Measurements from ENCODE around the gene GALNS.

DNA sequence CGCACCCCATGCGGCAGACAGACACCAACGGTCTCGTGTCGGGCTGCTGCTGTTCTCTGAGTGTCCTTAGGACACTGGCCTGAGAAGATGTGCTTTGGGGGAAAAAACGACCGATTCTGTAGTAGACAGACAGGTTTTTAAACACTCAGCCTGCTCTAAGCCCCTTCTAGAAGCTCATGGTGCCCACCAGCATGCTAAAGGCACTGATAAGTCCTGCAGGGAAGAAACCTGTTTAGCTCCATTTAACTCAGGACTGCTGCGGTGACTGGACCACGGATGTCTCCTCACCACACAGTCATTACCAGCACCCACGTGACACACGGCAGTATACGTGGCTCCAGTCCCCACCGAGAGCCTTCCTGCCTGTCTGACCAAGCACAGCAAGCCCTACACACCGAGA, 26.0 kb downstream of the GALNS start:
- TF ChIP-seq, protein P1, sequence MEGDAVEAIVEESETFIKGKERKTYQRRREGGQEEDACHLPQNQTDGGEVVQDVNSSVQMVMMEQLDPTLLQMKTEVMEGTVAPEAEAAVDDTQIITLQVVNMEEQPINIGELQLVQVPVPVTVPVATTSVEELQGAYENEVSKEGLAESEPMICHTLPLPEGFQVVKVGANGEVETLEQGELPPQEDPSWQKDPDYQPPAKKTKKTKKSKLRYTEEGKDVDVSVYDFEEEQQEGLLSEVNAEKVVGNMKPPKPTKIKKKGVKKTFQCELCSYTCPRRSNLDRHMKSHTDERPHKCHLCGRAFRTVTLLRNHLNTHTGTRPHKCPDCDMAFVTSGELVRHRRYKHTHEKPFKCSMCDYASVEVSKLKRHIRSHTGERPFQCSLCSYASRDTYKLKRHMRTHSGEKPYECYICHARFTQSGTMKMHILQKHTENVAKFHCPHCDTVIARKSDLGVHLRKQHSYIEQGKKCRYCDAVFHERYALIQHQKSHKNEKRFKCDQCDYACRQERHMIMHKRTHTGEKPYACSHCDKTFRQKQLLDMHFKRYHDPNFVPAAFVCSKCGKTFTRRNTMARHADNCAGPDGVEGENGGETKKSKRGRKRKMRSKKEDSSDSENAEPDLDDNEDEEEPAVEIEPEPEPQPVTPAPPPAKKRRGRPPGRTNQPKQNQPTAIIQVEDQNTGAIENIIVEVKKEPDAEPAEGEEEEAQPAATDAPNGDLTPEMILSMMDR (IDR thresholded peaks at IDR 0.05; ENCODE audit: borderline replicate concordance, extremely low read depth, low read length, poor library complexity, severe bottlenecking), result no peak
- no peak for TF ChIP-seq EZH2 (IDR thresholded peaks at IDR 0.05; ENCODE audit: borderline replicate concordance, low read depth, low read length, severe bottlenecking)

Measured in DND-41 (cell line).